GF-D8 (cell line): ENCODE results near the gene MGAT5.

Source experiments
- DNase-seq: peaks from one replicate; lab custom pipeline; 2025; lab: John Stamatoyannopoulos, UW

Gene MGAT5

DNA sequence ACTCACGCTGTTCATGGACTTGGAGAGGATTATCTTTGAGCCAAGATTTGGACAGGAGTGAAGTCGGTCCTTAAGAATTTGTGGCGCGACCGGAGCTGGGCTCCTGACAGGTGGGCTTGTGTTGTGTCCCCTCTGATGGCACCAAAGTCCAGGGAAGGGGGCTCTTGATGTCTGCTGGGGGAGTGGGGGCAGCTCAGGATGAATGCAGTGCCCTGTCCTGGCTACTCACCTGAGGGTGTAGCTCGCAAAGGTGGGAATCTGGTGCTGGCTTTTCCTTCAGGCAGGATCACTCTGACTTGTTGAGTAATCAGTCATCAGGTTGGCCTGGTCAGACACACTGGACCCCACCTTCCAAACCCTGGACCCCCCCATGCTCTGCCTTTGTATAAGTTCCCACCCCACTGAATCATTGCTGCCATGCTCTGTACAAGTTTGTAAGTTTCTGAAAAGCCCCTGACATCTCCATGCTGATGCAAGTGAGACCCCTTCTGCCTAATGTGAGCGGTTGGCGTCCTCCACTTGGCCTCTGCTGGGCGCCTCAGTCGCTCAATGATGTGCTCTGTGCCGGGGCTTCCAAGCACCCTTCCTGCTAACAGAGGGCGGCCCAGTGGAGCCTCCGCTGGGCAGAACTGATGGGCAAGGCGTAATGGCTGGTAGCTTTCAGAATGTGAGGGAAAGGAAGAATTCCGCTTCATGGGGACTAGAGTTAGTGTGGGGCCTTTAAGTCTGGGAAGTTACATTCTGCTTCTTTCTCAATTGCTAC is 196.1 kb downstream of the MGAT5 start:
- no peak for DNase-seq

DNA sequence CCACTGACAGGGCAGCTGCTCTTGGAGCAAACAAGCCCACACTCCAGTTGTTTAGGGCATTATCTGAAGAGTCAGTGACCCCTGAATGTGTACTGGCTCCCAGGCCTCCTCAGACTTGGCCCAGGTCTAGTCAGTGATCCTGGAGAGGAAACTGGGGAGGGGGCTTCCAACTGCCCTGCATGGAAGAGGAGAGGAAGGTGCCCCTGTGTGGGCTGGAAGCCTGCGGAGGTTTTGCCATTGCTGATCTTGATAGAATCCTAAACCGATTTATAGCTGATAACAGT is 197.4 kb downstream of the MGAT5 start:
- DNase-seq, result no peak

- no peak for DNase-seq
Measured at GRCh38 chr2:134452042-134452733, 198.3 kb downstream of the MGAT5 start.

DNA sequence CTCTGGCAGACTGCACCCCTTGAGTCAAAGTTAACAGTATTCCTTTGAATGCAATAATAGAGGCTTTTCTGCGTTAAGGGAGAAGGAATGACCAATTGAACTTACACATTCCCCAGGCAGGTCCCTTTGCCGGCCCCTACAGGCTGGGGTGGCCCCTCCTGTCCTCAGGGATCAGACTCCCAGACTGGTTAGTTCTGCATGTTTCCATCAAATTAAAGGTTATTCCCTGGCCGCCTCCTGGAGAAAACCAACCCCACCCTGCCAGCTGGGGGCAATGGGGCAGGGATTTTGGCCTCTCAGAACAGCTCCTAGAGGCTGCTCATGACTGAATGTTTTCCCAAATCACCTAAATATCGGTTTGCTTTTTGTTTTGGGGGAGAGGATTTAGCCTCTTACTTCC is 199.6 kb downstream of the MGAT5 start:
- DNase-seq, result no peak

DNA sequence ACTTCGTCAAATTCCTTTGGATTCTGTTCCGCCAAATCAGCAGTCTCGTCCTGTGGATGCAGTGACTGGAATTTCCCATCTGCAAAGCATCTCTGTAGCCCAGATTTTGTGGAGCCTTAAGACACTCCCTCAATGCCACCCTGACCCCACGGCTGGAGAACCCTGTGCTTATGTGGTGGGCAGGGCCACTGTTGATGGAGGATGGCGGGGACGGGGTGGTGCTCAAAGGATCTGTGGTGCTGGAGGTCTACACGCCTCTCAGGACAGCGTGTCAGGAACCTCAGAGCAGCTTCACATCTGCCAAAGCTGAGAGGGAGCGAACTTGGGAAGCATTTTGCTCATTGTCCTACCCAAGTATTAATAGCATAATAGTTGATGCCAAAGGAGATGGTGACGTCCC is 200.1 kb downstream of the MGAT5 start:
- no peak for DNase-seq

DNA sequence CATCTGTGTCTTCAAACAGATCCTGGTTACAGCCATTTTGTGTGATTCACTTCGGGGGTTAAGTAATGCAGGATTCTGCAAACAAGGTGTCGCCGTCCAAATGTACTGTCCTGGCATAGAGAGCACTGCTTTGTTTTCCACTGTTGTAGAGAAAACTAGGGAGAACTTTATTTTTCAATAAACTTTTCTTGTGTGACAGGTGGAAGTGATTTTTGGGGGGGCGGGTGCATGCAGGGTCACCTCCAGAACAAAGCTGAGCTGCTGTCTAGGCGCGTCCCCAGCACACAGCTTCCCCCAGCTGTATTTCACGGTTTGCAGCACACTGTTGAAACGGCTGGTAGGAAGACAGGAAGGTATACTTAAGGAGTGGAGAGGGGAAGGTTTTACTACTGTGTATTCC is 200.6 kb downstream of the MGAT5 start:
- no peak for DNase-seq

- DNase-seq, result no peak
Measured at GRCh38 chr2:134454931-134455330, 201.1 kb downstream of the MGAT5 start.

DNA sequence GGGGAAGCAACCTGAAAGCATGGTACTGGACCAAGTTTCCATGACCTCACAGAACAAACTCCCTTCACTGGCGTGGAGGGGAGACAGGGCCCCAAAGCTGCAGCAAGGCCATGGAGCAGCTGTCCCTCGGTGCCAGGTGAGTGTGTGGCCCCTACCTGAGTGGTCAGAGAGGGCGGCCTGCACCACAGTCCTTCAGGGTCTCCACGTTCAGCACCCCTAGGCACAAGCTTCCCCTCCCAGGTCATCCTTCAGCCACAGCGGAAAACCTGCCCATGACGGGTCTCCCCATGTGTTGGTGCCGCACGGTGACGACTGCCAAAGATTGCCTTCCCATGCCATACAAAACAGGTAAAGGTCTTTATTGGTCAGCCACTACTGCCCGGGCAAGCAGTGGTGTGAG is 201.6 kb downstream of the MGAT5 start:
- DNase-seq, result no peak

- DNase-seq, result no peak
Measured at GRCh38 chr2:134457353-134457752, 203.5 kb downstream of the MGAT5 start.

GRCh38 chr2:134457765-134458472 is 204.0 kb downstream of the MGAT5 start:
- no peak for DNase-seq

DNA sequence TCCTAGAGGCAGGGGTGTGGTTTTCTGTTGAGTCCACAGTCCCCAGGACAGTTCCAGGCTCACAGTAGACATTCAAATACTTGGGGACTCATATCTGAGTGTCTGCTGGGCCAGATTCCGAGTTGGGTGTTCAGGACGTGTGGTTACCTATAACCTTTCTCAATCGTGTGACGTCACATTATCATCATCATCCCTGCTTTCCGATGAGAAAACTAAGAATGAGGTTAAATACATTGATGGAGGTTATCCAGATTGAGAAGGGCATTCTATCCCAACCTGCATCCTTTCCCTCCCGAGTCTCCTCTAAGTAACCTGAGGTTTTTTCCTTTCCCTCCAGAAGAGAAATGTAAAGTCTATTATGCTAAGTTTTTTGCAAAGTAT is 204.6 kb downstream of the MGAT5 start:
- no peak for DNase-seq

DNA sequence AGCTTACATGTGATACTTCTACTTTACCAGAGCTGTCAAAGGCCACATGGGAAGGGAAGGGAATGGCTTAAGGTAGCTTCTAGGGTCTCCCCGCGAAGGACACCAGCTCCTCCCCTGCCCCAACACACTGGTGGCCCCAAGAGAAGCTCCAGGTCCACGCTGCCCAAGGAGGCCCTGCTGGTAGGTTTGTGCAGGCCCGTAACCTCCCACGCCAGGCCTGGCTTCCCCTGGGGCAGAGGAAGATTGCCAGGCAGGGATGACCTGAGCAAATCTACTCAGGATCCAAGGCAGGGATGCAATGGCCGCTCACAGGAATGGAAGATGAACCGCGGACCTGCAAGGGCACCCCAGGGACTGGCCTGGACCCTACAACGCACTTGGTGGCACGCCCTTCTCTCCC is 205.1 kb downstream of the MGAT5 start:
- no peak for DNase-seq

DNA sequence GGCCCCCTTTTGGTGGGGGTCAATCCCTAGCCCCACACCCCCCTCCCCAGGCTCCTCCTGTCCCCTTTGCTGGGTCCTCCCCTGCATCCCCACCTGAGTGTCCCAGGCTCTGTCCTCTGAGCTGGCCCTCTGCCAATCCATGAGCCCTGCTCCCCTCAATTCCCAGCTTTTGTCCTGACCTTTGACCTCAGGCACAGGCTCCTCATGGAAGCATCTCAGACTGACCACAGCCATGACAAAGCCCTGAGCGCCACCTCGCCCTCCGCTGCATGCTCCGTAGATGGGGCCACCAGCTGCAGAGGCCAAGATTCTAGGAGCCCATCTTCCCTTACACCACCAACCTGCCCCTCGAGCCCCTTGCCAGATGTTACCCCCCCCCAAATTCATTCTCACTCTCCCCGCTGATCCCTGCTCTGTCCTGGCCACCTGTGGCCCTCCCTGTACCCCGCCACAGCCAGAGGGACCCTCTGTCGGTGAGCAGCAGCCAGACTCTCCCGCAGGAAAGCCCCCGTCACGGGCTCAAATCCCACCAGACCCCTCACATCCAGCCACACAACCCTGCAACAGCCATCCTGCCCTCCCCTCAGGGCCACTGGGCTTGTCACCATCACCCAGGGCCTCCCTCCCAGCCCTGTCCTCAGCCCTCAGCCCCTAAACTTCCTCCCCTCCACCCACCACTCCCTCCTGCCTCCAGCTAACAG is 206.0 kb downstream of the MGAT5 start:
- no peak for DNase-seq

- DNase-seq, result no peak
Measured at GRCh38 chr2:134460583-134460998, 206.7 kb downstream of the MGAT5 start.

DNA sequence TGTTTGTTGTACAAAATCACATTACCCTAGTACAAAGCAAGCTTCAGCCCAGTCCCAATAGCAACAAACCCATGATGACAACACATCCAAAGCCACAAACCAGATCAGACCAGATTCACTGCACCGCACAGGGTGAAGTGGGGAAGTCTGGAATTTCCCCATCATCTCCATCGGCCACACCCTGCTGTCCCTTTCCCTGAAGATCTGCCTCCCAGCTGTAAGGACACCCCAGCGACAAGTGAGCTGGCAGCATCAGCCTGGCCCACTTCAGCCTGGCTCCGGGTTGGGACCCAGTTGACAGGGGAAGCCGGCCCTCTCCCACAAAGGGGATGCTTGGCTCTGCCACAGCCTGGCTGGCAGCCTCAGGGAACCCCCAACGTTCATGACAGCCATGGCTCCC is 207.6 kb downstream of the MGAT5 start:
- DNase-seq, result no peak

DNA sequence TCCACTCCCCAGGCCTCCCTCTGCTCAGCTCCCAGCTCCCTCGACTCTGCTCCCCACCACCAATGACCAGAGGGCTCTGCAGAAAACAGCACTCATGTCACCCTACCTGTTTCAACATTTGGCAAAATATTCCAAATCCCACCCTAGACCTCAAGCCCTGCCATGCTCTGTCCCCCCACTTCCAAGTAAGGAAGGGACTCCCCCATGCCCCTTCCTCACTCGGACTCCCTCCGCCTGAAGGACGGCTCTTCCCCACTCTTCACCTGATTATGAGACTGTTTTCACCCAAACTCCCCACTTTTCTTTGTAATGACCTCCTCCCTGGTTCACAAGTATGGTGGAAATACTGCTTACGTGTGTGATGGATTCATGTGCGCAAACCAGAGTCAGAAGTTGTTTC is 208.4 kb downstream of the MGAT5 start:
- no peak for DNase-seq

DNA sequence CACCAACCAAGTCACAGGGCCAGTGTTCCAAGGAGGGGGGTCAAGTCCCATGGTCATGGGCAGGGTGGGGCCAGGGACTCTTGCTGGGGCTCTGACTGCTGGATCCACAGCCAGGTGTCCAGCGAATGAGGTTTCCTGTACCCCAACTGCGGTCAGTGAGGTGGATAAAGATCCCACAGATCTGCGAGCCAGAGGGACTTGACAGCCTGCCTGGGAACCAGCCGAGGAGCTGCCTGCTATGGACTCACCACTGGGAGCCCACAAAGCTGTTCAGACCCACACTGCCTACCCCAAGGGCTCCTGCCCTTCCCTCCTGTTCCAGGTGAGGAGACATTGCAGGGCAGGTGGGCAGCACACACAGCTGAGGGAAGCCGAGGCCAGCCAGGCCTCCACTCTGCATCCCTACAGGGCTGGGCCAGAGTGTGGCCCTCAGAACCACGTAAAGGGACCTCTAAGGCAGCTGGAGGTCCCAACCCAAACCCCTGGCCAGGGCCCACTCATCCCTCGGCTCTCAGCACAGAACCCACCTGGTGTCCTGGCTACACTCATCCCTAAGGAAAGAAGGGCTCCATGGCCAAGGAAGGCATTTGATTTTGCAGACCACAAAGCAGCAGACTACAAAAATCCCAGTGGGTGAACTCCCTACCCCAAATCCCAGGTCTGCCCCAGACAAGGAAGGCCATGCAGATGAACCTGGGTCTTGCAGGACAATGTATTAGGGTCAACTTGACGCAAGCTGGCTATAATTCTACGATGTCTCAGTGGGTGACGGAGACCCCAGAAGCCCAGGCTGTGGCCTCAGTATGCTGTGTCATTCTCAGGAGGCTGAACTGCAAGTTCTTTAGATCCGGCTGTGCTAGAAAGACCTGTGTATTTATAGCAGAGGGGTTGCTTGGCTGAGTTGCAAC is 209.2 kb downstream of the MGAT5 start:
- no peak for DNase-seq

- no peak for DNase-seq
Measured at GRCh38 chr2:134463699-134464022, 209.8 kb downstream of the MGAT5 start.

DNA sequence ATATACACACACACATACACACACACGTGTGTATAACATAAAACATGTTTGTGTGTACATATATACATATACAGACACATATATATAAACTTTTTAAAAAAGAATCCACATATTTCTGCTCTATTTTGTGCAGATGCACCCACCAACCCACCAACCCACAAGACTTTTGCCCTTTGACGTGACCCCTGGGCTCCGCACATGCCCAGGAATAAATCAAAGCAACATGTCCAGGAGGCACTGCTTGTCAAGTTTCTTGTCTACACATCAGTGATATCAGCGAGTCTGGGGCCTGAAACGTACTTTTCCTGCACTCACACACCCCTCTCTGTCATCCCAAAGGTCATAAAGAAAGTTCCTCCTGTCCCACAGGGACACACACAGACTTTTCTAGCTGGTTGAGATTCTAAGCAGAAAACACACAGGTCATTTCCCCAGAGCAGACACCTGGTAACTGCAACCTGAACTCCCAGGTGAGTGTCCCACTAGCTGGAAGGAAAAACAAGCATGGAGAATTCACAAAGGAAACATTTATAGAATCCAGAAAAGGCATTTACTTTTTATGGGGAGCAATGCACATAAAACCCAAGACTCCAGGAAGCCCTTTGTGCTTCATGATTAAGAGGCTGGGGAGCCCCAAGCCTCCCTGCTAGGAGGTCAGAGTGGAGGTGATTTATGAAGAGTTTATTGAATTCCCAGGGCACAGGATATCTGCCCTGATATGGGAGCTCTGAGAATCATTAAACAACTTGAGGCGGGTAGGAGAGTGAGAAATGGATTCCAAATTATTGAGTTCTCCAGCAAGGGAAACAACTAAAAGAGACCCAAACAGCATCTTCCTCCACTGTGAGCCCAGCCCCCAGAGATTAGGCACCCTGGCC is 211.6 kb downstream of the MGAT5 start:
- no peak for DNase-seq

- no peak for DNase-seq
Measured at GRCh38 chr2:134466141-134466540, 212.3 kb downstream of the MGAT5 start.

DNA sequence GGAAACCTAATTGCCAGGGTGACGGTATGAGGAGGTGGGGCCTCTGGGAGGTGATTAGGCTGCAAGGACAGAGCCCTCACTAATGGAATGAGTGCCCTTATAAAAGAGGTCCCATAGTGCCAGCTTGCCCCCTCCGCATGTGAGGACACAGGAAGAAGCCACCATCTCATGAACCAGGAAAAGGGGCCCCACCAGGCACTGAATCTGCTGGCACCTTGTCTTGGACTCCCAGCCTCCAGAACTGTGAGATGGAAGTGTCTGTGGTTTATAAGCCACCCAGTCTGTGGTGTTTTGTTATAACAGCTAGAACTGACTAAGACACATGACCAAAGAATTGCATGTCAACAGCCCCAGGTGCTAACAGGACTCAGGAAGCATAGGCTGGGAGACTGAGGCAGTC is 214.3 kb downstream of the MGAT5 start:
- no peak for DNase-seq
